ENCODE data around the gene UTY.

UTY gene

DNA sequence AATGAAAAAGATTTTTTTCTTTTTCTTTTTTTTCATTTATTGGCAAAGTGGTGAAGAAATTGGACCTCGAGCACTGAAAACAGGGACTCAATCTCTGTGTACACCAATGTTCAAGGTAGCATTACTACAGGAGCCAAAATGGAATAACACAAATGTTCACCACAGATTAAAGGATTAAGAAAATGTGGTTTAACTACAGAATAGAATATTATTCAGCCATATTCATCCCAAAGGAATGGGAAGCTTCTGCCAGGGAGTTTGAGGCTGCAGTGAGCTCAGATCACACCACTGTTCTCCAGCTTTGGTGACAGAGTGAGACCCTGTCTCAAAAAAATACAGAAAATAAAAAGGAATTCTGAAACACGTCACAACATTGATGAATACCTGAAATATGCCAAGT lies 81.0 kb downstream of the UTY start:
- DNase-seq (ENCODE audit: low read depth): no peak

DNA sequence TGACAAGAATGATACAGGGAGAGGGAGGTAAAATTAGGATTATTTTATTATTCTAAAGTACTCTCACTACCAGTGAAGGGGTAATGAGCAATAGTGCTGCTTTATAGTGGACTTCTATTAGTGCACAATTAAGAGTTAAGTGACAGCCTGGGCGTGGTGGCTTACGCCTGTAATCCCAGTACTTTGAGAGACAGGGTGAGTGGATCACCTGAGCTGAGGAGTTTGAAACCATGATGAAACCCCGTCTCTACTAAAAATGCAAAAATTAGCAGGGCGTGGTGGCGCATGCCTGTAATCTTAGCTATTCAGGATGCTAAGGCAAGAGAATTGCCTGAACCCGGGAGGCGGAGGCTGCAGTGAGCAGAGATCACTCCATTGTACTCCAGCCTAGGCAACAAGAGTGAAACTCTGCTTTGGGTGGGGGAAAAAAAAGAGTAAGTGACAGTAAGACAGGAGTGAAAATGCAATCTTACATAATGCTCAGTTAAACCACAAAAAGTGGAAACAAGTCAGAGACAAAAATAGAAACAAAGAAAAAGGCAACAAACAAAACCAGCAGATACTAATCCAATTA lies 98.6 kb downstream of the UTY start:
- no peak for DNase-seq (ENCODE audit: low read depth)

DNA sequence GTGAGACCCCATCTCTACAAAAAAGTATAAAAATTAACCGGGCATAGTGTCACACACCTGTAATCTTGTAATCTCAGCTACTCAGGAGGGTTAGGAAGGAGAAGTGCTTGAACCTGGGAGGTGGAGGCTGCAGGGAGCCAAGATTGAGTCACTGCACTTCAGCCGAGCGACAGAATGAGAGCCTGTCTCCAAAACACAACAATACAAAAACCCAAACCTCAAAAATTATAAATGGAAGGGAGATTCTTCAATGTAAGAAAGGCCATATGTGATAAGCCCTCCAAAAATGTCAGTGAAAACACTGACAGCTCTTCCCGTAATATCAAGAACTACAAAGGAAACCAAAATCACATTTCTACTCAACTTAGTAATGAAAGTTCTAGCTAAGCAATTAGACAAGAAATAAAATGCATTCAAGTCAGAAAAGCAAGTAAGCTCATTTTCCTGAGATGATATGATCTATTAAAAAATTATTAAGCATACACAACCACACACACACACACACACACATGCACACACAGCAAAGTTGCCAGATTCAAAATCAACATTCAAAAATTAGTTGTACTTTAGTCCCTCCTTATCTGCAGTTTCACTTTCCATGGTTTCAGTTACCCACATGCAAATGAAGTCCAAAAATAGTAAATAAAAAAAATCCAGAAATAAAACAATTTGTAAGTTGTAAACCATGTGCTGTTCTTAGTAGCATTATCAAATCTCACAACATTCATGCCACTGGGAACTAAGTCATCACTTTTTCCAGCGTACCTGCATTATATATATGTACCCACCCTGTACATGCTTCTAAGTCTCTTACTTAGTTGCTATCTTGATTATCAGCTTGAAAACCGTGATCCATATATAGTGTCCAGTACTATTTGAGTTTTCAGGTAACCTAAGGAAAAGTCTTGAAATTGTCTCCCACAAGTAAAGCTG lies 108.7 kb downstream of the UTY start:
- no peak for DNase-seq (ENCODE audit: low read depth)

DNA sequence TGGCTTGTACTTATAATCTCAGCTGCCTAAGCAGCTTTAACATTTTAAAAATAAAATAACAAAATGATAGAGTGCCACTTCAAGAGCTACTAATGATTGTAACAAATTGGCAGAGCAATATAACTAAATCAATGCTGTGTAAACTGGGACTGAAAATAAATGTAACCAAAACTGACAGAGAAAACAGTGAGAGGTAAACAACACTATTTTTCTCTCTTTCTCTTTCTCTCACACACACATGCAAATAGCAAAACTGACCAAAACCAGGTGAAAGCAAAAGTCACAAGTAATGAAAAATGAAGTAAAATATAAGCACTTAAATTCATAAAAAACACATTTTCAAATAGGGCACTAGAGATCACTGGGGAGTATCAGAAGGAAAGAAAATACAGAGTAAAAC lies 109.6 kb downstream of the UTY start:
- no peak for DNase-seq (ENCODE audit: low read depth)

DNA sequence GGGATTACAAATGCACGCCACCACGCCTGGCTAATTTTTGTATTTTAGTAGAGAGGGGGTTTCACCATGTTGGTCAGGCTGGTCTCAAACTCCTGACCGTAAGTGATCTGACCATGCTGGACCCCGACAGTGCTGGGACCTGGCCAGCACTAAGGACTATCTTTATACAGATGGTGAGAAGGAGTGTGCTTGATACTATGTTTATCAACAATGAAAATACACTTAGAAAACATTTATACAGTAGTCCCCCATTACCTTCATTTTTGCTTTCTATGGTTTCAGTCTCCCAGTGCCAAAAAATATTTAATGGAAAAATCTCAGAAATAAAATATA lies 111.4 kb downstream of the UTY start:
- no peak for DNase-seq (ENCODE audit: low read depth)

DNA sequence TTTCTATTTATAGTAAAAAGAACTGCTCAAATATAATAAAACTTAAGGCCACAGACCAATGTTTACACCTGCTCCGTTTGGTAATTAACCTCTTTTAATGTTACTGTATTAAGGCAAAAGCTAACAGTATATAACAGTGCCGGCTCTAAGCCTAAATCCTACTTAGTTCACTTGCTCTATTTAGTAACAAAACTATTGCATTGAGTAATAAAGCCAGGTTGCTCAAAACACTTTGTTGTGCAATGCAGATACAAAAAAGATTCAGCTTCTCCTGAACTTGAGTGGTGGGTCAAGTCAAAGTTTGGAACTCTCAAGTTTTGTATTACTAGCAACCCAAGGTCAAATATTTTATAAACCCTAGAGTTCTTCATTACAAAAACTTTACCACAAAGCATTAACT lies 116.2 kb downstream of the UTY start:
- no peak for DNase-seq (ENCODE audit: low read depth)

DNA sequence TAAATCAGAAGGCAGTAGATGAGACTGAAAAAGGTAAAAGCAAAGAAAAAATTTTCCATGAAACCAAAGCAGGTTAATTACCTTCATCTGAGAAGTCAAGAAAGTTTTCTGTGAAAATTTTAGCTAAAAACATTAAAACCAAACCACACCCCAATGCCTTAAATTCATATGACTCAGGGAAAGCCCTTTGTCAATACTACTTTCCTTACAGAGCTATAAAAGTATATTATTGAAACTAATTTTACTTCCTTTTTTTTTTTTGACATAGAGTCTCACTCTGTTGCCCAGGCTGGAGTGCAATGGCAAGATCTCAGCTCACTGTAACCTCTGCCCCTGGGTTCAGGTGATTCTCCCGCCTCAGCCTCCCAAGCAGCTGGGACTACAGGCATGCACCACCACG lies 117.2 kb downstream of the UTY start:
- no peak for DNase-seq (ENCODE audit: low read depth)

DNA sequence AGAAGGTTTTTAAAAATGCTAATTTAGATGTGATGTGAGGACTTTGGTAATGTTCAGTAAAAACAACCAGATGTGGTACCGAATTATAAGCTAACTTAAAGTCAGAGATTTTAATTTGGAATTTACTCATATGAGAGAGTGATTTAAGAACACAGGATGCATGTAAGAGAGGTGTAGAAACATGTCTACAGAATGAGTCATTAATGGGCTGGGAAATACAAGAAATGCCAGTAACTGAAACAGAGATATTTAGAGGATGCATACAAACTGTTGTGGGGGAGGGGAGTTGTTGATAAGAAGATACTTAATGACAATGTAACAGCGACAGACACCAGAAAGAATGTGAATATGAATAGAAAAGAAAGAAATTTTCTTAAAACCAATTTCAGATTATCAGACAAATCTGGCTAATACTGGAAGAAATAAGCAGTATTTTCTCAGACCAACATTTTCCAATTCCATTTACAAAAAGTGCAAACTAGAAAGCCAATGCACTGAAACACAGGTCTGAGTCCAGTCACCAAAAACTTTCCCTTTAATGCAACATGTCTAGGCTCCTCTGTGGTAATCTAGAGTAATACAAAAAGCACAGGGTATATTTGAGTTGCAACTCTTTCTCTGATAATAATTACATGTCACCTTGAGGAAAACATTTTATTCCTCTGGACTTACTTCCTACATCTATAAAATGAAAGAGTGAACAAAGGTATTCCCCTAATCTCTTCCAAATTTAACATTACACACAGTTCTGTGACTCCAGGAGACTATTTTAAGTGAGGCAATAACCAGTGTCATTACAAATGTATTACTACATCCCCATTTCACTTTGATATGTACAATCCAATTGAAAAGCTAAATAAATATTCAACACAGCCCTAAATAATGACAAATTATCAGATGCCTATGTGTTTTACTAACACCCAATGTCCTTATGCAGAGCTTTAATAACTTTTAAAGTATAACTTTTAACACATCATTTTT lies 117.9 kb downstream of the UTY start:
- DNase-seq (ENCODE audit: low read depth): no peak

DNA sequence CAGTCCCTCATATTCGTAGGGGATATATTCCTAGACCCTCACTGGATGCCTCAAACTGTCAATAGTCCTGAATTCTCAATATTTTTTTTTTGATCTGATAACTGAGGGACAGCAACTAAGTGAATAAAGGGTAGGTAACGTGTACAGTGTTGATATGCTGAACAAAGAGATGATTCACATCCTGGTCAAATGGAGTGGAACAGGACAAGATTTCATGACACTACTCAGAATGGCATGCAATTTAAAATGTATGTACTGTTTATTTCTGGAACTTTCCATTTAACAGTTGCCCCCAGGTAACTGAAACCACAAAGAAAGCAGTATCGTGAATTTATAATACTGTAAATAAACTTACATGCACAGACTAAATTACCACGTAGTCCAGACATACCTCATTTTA lies 128.4 kb downstream of the UTY start:
- no peak for DNase-seq (ENCODE audit: low read depth)

DNA sequence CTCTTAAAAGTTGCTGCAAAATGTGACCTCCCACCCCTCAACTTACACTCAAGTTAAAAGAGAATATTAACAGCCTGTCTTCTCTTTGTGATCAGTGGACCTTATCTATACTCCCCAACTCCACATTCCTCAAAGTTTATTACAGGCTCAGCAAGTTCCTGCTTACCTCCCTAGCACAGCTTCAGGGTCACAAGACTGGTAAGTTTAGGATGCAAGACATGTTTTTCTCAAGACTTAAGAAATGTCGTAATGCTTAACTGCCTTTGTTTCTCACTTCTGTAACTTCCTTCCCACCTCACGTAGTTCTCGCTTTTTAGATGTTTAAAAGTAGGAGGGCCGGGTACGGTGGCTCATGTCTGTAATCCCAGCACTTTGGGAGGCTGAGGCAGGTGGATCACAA lies 132.7 kb downstream of the UTY start:
- no peak for DNase-seq (ENCODE audit: low read depth)

DNA sequence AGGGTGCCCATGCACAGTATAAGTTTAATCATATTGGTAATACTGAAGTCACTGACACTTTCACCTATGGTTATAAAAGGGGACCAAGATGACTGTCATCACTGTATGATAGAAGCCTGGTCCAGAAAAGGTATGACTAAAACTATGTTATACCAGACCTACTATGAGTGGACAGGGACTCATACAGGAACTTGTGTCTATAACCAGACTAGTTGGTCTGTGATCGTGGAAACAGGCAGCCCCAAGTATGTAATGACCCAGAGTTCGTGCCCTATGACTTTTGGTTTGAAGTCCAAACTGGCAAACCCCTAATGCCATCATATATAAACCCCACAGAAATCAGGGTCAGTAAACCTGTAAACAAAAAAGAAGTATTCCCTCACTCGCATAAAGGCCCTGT lies 134.3 kb downstream of the UTY start:
- DNase-seq (ENCODE audit: low read depth): no peak

DNA sequence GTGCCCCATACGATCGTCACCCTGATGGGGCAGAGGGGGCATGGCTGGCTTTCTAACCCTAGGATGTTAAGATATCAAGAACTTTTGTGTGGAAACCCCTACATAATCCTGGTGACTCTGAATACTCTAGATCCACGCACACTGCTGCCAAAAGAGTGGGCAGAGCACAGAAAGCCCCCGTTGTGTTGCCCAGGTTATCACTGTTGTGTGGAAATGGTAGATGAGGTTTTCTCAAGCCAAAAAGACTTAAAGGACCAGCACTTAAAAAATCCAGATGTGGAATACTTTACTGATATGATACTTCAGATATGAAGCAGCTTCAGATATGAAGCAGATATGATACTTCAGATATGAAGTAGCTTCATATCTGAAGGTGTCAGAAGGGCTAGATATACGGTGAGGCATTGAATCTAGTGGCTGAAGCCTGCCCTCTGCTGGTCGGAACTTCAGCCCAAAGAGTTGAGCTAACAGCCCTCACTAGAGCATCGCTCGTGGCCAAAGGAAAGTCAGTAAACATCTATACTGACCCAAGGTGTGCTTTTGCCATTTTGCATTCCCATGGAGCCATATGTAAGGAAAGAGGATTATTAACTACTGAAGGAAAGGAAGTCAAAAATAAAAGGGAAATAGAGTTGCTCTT lies 136.4 kb downstream of the UTY start:
- DNase-seq (ENCODE audit: low read depth): no peak

DNA sequence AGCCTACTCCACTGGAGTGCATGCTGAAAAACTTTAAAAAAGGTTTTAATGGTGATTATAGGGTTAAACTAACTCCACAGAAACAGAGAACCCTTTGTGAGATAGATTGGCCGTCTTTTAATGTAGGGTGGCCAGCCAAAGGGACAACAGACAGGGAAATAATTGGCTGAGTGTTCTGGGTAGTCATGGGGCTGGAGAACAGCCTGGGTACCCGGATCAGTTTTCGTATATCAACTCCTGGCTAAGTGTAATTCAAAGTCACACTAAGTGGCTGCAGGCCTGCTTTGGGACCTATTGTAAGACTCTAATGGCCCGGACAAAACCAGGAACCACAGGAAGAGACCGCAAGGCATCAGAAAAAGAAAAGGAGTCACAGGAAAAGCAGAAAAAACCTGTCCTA lies 139.9 kb downstream of the UTY start:
- no peak for DNase-seq (ENCODE audit: low read depth)

DNA sequence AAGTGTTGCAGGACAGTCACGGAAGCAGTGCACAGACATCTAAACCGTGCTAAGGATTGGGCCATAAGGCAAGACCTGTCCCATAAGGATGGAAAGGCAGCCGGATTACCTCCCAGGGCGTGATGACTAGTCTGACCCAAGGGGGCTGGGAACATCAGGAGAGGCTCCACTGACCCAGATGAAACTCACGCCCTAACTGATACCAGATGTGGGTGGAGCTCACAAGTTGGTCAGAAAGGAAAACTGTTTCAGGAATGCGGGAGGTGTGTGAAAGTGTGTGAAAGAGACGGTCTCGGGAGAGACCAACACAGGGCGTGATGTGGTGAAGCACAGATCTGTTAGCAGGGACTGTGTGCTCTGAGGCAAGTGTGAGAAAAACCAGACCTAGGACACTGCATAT lies 140.5 kb downstream of the UTY start:
- DNase-seq (ENCODE audit: low read depth): no peak

DNA sequence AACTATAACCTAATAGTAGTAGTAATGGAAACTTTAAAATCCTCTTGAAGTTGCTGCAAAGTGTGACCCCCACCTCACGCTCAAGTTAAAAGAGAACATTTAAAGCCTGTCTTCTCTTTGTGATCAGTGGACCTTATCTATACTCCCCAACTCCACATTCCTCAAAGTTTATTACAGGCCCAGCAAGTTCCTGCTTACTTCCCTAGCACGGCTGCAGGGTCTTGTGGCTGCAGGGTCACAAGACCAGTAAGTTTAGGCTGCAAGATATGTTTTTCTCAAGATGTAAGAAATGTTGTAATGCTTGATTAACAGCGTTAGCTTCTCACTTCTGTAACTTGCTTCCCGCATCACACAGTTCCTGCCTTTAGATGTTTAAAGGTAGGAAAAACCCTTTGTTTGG lies 141.1 kb downstream of the UTY start:
- DNase-seq (ENCODE audit: low read depth): no peak

DNA sequence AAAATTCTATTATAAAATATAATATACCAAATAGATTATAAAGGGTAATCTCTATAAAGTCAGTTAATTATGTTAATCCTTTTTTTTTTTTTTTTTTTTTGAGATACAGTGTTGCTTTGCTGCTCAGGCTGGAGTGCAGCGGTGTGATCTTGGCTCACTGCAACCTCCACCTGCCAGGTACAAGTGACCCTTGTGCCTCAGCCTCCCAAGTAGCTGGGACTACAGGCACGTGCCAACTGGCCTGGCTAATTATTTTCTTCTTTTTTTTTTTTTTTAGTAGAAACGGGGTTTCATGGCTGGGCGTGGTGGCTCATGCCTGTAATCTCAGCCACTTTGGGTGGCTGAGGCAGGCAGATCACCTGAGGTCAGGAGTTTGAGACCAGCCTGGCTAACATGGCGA lies 141.9 kb downstream of the UTY start:
- no peak for DNase-seq (ENCODE audit: low read depth)

DNA sequence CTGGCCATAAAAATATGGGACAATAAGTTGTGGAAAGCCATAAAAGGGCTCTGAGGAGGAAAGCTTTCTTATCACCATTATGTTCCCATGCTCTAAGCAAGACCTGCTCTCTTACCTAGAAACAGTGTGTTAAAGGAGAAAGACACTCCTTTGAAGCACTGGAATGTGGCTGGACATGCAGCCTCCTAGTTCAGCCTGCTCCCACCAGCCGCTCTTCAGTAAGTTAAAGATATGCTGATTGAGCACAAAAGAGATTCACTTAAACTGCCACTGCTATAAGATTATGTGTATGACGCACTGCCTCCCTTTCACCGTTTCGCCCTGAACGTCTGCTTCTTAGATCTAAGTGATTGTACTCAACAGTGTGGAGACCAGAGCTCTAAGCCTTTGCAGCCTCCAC lies 146.0 kb downstream of the UTY start:
- DNase-seq (ENCODE audit: low read depth): no peak

DNA sequence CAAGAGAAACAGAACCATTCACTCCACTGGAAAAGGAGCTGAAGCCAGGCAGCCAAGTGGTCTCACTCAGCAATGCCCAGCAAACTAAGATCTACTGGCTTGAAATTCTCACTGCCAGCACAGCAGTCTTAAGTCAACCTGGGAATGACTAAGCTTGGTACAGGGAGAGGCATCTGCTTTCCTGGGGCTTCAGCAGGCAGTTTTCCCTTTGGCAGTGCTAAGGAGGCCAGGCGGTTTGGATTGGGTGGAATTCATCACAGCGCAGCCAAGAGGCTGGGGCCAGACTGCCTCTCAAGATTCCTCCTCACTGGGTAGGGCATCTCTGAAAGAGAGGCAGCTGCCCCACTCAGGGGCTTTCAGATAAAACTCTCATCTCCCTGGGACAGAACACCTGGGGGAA lies 149.2 kb downstream of the UTY start:
- no peak for DNase-seq (ENCODE audit: low read depth)

DNA sequence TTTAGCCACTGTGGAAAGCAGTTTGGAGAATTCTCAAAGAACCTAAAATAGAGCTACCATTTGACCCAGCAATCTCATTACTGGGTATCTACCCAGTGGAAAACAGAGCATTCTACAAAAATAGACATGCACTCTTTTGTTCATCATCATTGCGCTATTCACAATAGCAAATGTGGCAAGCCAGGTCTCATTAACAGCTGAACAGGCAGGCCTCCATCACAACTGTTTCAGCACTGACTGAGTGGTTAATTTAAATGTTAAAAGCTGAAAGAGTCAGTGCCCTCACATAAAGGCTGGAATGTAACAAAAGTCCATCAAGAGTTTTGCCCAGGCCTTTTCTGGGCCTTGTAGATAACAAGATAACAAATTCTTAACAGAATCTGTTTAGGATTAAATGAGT lies 166.9 kb downstream of the UTY start:
- no peak for DNase-seq (ENCODE audit: low read depth)

DNA sequence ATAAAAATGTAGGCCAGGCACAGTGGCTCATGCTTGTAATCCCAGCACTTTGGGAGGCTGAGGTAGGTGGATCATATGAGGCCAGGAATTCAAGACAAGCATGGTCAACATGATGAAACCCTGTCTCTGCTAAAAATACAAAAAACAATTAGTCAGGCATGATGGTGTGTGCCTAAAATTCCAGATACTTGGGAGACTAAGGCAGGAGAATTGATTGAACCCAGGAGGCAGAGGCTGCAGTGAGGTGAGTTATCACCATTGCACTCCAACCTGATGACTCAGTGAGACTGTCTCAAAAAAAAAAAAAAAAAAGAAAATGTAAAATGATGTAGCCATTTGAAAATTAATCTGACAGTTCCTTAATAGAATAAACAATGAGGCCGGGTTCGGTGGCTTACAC lies 171.9 kb downstream of the UTY start:
- no peak for DNase-seq (ENCODE audit: low read depth)

DNA sequence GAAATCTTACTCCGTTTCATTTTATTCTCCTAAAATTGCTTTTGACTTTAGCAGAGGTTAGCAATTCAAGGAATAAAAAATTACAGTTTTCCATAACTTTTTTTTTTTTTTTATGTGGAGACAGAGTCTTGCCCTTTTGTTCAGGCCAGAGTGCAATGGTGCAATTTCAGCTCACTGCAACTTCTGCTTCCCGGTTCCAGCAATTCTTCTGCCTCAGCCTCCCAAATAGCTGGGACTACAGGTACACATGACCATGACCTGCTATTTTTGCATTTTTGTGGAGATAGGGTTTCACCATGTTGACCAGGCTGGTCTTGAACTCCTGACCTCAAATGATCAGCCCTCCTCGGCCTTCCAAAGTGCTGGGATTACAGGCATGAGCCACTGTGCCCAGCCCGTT lies 179.0 kb downstream of the UTY start:
- DNase-seq (ENCODE audit: low read depth): no peak

DNA sequence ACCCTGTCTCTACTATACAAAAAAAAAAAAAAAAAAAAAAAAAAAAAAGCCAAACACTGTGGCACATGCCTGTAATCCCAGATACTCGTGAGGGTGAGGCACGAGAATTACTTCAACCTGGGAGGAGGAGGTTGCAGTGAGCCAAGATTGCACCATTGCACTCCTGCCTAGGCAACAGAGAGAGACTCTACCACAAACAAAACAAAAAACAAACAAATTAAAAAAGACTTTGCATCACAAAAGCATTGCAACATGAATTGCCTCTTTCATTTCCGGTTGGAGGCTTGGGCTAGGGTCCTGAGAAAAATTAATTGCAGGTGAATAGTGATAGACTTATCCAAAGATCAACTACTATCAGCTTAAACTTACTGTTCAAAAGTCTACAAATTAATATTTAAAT lies 180.4 kb downstream of the UTY start:
- DNase-seq (ENCODE audit: low read depth): no peak

All from GM04503 (cell line).